Mucosa of rectum (tissue), 2 donors: ENCODE results near the gene G6PC3.

Source experiments
- H3K27ac ChIP-seq, 2 donors: one replicate each; pipeline ENCODE4 v1.7.0; 2013; ENCODE audit warnings: inconsistent platforms in 2 of 2, low read depth in 2 of 2, low read length in 2 of 2
- H3K27me3 ChIP-seq, 2 donors: one replicate each; pipeline ENCODE4 v1.7.0; 2013; ENCODE audit warnings: low read length in 2 of 2; ENCODE audit not compliant: control insufficient read depth in 2 of 2, insufficient read depth in 2 of 2
- H3K36me3 ChIP-seq, 2 donors: one replicate each; pipeline ENCODE4 v1.7.0; 2013; ENCODE audit warnings: low read length in 2 of 2; ENCODE audit not compliant: control insufficient read depth in 2 of 2, insufficient read depth in 2 of 2
- H3K4me1 ChIP-seq, 2 donors: one replicate each; pipeline ENCODE4 v1.7.0; 2013; ENCODE audit warnings: low read length in 2 of 2, mild to moderate bottlenecking in 1 of 2; ENCODE audit not compliant: control insufficient read depth in 2 of 2, insufficient read depth in 2 of 2
- H3K4me3 ChIP-seq, 2 donors: one replicate each; pipeline ENCODE4 v1.7.0; 2013; ENCODE audit warnings: low read length in 2 of 2
- H3K9ac ChIP-seq, 2 donors: one replicate each; pipeline ENCODE4 v1.7.0; 2013; ENCODE audit warnings: low read length in 2 of 2, low read depth in 1 of 2, mild to moderate bottlenecking in 1 of 2
- H3K9me3 ChIP-seq, 2 donors: one replicate each; pipeline ENCODE4 v1.7.0; 2013; ENCODE audit warnings: low read length in 2 of 2; ENCODE audit not compliant: control insufficient read depth in 2 of 2
- donor health status: healthy.
- donor health status: Normal muscosa, but diverticular disease.

G6PC3 gene

GRCh38 chr17:44082256-44082927 lies 11.9 kb downstream of the G6PC3 start:
- no peak overlapping the region for H3K27ac ChIP-seq
- H3K36me3 ChIP-seq, result peaks cover 41 to 49% of the 10 kb centered on the region in 2 donors

GRCh38 chr17:44083250-44083849 lies 12.8 kb downstream of the G6PC3 start:
- no peak overlapping the region for H3K9ac ChIP-seq
- no peak overlapping the region for H3K27ac ChIP-seq
- peaks cover 0 to 2% of the 10 kb centered on the region in 2 donors for H3K4me1 ChIP-seq
- no peaks in the 10 kb centered on the region for H3K9me3 ChIP-seq
- H3K36me3 ChIP-seq, result peaks cover 34 to 50% of the 10 kb centered on the region in 2 donors
- H3K4me3 ChIP-seq, result no peak overlapping the region
- H3K27me3 ChIP-seq, result no peaks in the 10 kb centered on the region

More at GRCh38 chr17:44082256-44082927, 11.9 kb downstream of the G6PC3 start:
- no peaks in the 10 kb centered on the region for H3K9me3 ChIP-seq
- peaks cover 0 to 2% of the 10 kb centered on the region in 2 donors for H3K4me1 ChIP-seq
- H3K9ac ChIP-seq, result no peak overlapping the region
- no peaks in the 10 kb centered on the region for H3K27me3 ChIP-seq
- H3K4me3 ChIP-seq, result no peak overlapping the region

- no peaks in the 10 kb centered on the region for H3K9me3 ChIP-seq
- no peak overlapping the region for H3K4me3 ChIP-seq
- H3K4me1 ChIP-seq, result peaks cover 0 to 2% of the 10 kb centered on the region in 2 donors
- no peaks in the 10 kb centered on the region for H3K27me3 ChIP-seq
- H3K9ac ChIP-seq, result no peak overlapping the region
- peaks cover 32 to 48% of the 10 kb centered on the region in 2 donors for H3K36me3 ChIP-seq
- no peak overlapping the region for H3K27ac ChIP-seq
Measured at GRCh38 chr17:44084131-44084538, 13.6 kb downstream of the G6PC3 start.

GRCh38 chr17:44084921-44085320 lies 14.4 kb downstream of the G6PC3 start:
- H3K9me3 ChIP-seq, result no peaks in the 10 kb centered on the region
- H3K27me3 ChIP-seq, result no peaks in the 10 kb centered on the region
- peaks cover 29 to 46% of the 10 kb centered on the region in 2 donors for H3K36me3 ChIP-seq
- no peak overlapping the region for H3K9ac ChIP-seq
- peaks cover 0 to 2% of the 10 kb centered on the region in 2 donors for H3K4me1 ChIP-seq
- no peak overlapping the region for H3K27ac ChIP-seq
- H3K4me3 ChIP-seq, result no peak overlapping the region

- no peaks in the 10 kb centered on the region for H3K9me3 ChIP-seq
- no peak overlapping the region for H3K4me3 ChIP-seq
- H3K9ac ChIP-seq, result no peak overlapping the region
- H3K27ac ChIP-seq, result no peak overlapping the region
- peaks cover 23 to 39% of the 10 kb centered on the region in 2 donors for H3K36me3 ChIP-seq
- no peaks in the 10 kb centered on the region for H3K27me3 ChIP-seq
- peaks cover 0 to 2% of the 10 kb centered on the region in 2 donors for H3K4me1 ChIP-seq
Measured at GRCh38 chr17:44085908-44086307, 15.4 kb downstream of the G6PC3 start.

- Histone ChIP-seq H3K27ac (no peak overlapping the region), H3K9me3 (no peaks in the 10 kb centered on the region), H3K4me3 (no peak overlapping the region), H3K36me3 (peaks cover 26 to 45% of the 10 kb centered on the region in 2 donors), H3K9ac (no peak overlapping the region), H3K27me3 (no peaks in the 10 kb centered on the region), H3K4me1 (peaks cover 0 to 2% of the 10 kb centered on the region in 2 donors)
Measured at GRCh38 chr17:44086364-44087311, 16.1 kb downstream of the G6PC3 start.

GRCh38 chr17:44087319-44087718 lies 16.8 kb downstream of the G6PC3 start:
- Histone ChIP-seq H3K36me3 (peaks cover 30 to 45% of the 10 kb centered on the region in 2 donors), H3K27me3 (no peaks in the 10 kb centered on the region), H3K9ac (no peak overlapping the region), H3K4me1 (peaks cover 0 to 2% of the 10 kb centered on the region in 2 donors), H3K9me3 (no peaks in the 10 kb centered on the region), H3K27ac (no peak overlapping the region), H3K4me3 (no peak overlapping the region)

GRCh38 chr17:44088254-44088653 lies 17.7 kb downstream of the G6PC3 start:
- H3K27me3 ChIP-seq, result no peaks in the 10 kb centered on the region
- no peak overlapping the region for H3K27ac ChIP-seq
- H3K4me1 ChIP-seq, result peaks cover 0 to 2% of the 10 kb centered on the region in 2 donors
- no peak overlapping the region for H3K4me3 ChIP-seq
- H3K36me3 ChIP-seq, result peaks cover 30 to 37% of the 10 kb centered on the region in 2 donors
- H3K9me3 ChIP-seq, result no peaks in the 10 kb centered on the region
- H3K9ac ChIP-seq, result no peak overlapping the region

GRCh38 chr17:44091200-44091997 lies 20.9 kb downstream of the G6PC3 start:
- H3K4me3 ChIP-seq, result no peak overlapping the region
- H3K27ac ChIP-seq, result no peak overlapping the region
- H3K9me3 ChIP-seq, result no peaks in the 10 kb centered on the region
- peaks cover 11 to 14% of the 10 kb centered on the region in 2 donors for H3K4me1 ChIP-seq
- no peak overlapping the region for H3K9ac ChIP-seq
- H3K36me3 ChIP-seq, result peaks cover 24 to 26% of the 10 kb centered on the region in 2 donors
- H3K27me3 ChIP-seq, result no peaks in the 10 kb centered on the region
